Measurements from ENCODE around the gene B3GNT4. TPM values are rescaled to one million over a fixed set of nuclear protein-coding genes. Genes with fewer than 3 reads are reported as not detected.

B3GNT4 gene
- total and polyA plus RNA-seq, 2 of the 13 experiments (the other 11 are each of a cell fraction or from before 2014, with no cell fraction given): 0.04 to 0.21 TPM

DNA sequence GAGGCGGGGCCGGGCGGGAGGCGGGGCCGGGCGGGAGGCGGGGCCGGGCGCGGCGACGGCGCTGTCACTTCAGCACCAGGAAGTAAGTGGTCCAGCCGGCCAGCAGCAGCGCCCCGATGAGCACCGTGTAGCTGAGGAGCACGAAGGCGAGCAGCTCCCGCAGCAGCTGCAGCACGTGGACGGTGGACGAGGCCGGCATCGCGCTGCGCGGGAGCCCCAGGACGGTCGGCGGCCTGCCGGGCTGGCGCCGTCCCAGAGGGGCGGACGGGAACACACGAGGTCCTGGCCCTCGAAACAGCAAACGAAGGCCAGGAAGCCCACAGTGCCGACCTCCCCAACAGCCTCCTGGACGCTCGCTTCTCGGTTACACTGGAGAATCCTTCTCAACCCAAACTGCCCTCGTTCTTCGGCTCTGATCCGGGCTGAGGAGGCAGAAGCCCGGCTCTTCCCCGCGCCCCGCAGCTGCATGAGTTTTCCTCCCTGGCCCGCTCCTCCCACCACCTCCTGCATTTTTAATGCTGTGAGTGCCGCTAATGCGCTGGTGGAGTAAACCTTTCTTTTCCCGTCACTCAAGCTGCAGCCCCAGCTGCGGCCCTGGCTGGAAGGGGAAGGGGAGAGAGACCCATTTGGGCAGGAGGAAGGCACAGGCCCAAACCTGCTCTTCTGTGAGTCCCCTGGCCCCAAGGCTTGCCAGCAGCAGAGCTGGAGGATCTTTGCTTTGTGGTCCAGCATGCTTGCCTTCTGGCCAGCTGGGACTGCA is 23.0 kb downstream of the B3GNT4 start (continued):
- TF ChIP-seq, protein P1, sequence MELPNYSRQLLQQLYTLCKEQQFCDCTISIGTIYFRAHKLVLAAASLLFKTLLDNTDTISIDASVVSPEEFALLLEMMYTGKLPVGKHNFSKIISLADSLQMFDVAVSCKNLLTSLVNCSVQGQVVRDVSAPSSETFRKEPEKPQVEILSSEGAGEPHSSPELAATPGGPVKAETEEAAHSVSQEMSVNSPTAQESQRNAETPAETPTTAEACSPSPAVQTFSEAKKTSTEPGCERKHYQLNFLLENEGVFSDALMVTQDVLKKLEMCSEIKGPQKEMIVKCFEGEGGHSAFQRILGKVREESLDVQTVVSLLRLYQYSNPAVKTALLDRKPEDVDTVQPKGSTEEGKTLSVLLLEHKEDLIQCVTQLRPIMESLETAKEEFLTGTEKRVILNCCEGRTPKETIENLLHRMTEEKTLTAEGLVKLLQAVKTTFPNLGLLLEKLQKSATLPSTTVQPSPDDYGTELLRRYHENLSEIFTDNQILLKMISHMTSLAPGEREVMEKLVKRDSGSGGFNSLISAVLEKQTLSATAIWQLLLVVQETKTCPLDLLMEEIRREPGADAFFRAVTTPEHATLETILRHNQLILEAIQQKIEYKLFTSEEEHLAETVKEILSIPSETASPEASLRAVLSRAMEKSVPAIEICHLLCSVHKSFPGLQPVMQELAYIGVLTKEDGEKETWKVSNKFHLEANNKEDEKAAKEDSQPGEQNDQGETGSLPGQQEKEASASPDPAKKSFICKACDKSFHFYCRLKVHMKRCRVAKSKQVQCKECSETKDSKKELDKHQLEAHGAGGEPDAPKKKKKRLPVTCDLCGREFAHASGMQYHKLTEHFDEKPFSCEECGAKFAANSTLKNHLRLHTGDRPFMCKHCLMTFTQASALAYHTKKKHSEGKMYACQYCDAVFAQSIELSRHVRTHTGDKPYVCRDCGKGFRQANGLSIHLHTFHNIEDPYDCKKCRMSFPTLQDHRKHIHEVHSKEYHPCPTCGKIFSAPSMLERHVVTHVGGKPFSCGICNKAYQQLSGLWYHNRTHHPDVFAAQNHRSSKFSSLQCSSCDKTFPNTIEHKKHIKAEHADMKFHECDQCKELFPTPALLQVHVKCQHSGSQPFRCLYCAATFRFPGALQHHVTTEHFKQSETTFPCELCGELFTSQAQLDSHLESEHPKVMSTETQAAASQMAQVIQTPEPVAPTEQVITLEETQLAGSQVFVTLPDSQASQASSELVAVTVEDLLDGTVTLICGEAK (IDR thresholded peaks at IDR 0.05): no peak
- TF ChIP-seq, protein P1 (CRISPR knock-in tag; IDR thresholded peaks at IDR 0.05): peak; percentile 75; the same call in 1 of the 2 replicates
- TF ChIP-seq HOXA7 (CRISPR knock-in tag; IDR thresholded peaks at IDR 0.05) (0 out of 2 replicates have a peak, but pooled peaks have one; percentile 12), ZNF101 (CRISPR knock-in tag; IDR thresholded peaks at IDR 0.05; ENCODE audit: borderline replicate concordance, low read depth) (0 out of 2 replicates have a peak, but pooled peaks have one; percentile 61), ZNF546 (CRISPR knock-in tag; conservative IDR thresholded peaks at IDR 0.05) (peak; percentile 89; the same call in 1 of the 2 replicates), ISL2 (CRISPR knock-in tag; IDR thresholded peaks at IDR 0.05) (no peak), REXO4 (CRISPR knock-in tag; IDR thresholded peaks at IDR 0.05; ENCODE audit: borderline replicate concordance) (peak; percentile 88; the same call in 1 of the 2 replicates), ZNF367 (CRISPR knock-in tag; IDR thresholded peaks at IDR 0.05; ENCODE audit: borderline replicate concordance) (peak; percentile 97; the same call in 1 of the 2 replicates), ZBTB38 (CRISPR knock-in tag; IDR thresholded peaks at IDR 0.05) (peak; percentile 73; the same call in 1 of the 2 replicates), MED13 (CRISPR knock-in tag; IDR thresholded peaks at IDR 0.05) (peak; percentile 89), ZNF552 (CRISPR knock-in tag; IDR thresholded peaks at IDR 0.05; ENCODE audit: borderline replicate concordance) (peak; percentile 92; the same call in 1 of the 2 replicates), ZNF567 (CRISPR knock-in tag; IDR thresholded peaks at IDR 0.05; ENCODE audit: borderline replicate concordance) (no peak), HOXD1 (CRISPR knock-in tag; IDR thresholded peaks at IDR 0.05) (peak; percentile 90), KDM5B (CRISPR knock-in tag; IDR thresholded peaks at IDR 0.05; ENCODE audit: borderline replicate concordance) (peak; percentile 76; the same call in 1 of the 2 replicates), ZNF530 (CRISPR knock-in tag; IDR thresholded peaks at IDR 0.05; ENCODE audit: low read depth) (peak; percentile 94), SMAD9 (CRISPR knock-in tag; IDR thresholded peaks at IDR 0.05) (peak; percentile 92; the same call in 1 of the 2 replicates), ZZZ3 (CRISPR knock-in tag; IDR thresholded peaks at IDR 0.05; ENCODE audit: borderline replicate concordance) (peak; percentile 38; the same call in 1 of the 2 replicates), NFE2L1 (CRISPR knock-in tag; IDR thresholded peaks at IDR 0.05; ENCODE audit: borderline replicate concordance) (peak; percentile 87; the same call in 1 of the 2 replicates), MYNN (CRISPR knock-in tag; IDR thresholded peaks at IDR 0.05; ENCODE audit: low read depth) (0 out of 2 replicates have a peak, but pooled peaks have one; percentile 50), RXRB (CRISPR knock-in tag; IDR thresholded peaks at IDR 0.05; ENCODE audit: borderline replicate concordance) (peak; percentile 15; the same call in 1 of the 2 replicates), ATF7-NPFF (CRISPR knock-in tag; IDR thresholded peaks at IDR 0.05; ENCODE audit: low read depth) (peak; percentile 88)

All from HepG2 (cell line).